HG03460 (cell line): ENCODE measurements around the gene HYAL2.
"Not testable (repeated sequence)": the region's sequence is repeated elsewhere in the genome, so short reads cannot be mapped to it uniquely, and the experiment has no call there.

Experiments
- ATAC-seq: cut with Tn5 transposase; IDR thresholded peaks from one replicate; pipeline ENCODE4 v1.9.1; 2021; ENCODE audit not compliant: unreplicated experiment

Gene HYAL2

GRCh38 chr3:50293079-50293801 is 29.3 kb downstream of the HYAL2 start:
- no peak for ATAC-seq

DNA sequence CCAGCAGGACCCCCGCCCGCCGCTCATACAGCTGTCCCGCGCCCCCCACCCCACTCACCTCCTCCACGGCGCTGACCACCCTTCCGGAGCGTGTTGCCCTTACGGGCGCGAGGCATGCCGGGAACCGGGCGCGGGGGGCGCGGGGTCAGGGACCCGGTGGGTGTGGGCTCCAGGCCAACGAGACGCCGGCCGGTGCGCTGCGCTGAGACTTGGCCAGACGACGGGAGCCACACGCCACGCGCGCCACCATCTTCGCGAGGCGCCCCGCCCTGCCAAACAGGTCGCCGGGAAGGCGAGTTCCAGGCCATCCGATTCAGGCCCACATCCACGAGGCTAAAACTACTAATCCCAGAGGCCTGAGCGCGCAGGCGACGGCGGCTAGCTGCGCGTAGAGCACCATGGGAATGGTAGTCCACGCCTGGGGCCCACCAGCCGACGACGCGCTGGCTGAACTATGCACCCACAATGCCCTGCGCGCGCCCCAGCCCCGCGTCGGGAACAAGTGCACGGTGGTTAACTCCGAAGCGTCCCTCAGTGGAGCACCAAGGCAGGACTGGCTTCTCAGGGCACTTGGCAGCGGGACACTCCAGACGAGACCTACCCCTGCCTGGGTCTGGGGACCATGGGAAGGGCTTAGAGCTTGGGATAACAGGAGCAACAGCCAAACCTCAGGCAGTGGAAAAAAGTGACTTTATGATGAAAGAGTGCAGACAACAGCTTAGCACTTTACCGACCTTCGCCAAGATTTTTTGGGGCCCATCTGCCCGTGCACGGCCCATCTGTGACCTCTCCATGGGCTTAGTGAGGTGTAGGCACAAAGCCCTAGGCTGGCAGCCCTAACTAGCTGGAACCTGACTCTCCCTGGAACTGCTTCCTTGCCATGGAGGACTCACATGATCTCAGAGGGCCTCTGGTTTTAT is 30.1 kb downstream of the HYAL2 start, which contains the start of gene IFRD2:
Gene IFRD2, minus strand, starts transcription at position 271 of the 920 bp plus-strand sequence. Its CDS starts 155 bp downstream, at position 116.
- ATAC-seq = peak; percentile 95

- no peak for ATAC-seq
Observed at GRCh38 chr3:50290161-50290641, 32.3 kb downstream of the HYAL2 start.

DNA sequence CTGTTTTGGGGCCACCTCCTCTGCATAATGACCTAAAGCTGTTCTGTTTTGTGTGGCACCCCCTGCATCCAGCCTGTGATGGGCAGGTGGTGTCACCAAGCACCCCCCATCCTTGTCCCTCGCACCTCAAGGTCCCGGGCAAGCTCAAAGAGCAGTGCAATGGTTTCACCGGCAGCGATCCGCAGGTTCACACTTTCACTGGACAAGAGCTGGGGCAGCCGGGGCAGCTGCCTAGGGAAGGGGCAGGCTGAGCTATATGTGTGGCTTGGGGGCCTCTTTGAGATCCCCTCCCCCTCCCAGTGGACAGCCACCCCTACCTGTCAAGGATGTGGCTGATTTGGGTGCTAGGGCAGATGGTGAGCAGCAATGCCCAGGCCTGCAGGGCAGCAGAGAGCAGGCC is 33.4 kb downstream of the HYAL2 start:
- no peak for ATAC-seq

GRCh38 chr3:50288387-50289007 is 34.0 kb downstream of the HYAL2 start:
- ATAC-seq = no peak

- no peak for ATAC-seq
Observed at GRCh38 chr3:50287262-50287661, 35.3 kb downstream of the HYAL2 start.

- ATAC-seq = no peak
Observed at GRCh38 chr3:50286322-50287227, 36.0 kb downstream of the HYAL2 start.

DNA sequence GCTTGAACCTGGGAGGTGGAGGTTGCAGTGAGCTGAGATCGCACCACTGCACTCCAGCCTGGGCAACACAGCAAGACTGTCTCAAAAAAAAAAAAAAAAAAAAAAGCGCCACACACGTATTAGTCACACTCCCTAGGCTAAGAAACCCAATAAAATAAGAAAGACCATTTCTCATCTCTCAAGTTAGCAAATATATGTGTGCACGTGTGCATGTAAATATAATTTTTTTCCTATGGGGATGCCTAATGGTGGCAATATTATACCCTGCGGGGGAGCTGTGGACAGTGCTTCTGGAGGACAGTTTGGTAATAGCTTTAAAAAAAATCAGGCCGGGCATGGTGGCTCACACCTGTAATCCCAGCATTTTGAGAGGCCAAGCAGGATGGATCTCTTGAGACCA is 38.4 kb downstream of the HYAL2 start:
- not testable (repeated sequence) for ATAC-seq

DNA sequence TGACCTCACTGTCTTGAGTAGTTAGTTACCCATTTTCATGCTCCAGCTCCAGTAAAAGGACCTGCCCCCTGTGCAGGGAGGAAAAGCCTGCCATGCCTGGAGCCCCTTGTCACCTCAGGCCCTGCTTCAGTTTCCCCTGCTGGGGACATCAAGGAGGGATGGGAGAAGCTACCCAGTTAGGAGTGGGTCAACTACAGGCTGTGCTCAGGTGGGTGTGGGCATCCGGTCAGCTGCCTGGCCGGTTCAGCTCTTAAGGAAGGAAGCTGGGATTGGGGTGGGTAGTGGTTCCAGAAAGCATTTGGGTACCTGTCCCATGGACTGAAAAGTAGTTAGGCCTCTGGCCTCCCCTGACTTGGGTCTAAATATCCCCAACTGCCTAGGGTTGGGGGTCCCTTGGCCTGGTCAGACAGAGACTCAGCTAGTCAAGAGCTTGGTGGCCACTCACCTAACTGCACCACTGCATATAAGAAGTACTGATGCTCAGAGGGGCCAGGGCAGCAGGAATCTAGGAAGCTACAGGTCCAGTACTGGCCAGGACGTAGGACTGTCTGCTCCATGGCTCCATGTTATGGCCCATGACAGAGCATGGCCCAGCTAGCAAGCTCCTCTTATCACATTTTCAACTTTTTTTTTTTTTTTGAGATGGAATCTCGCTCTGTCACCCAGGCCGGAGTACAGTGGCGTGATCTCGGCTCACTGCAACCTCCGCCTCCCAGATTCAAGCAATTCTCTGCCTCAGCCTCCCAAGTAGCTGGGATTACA is 43.1 kb downstream of the HYAL2 start:
- no peak for ATAC-seq

DNA sequence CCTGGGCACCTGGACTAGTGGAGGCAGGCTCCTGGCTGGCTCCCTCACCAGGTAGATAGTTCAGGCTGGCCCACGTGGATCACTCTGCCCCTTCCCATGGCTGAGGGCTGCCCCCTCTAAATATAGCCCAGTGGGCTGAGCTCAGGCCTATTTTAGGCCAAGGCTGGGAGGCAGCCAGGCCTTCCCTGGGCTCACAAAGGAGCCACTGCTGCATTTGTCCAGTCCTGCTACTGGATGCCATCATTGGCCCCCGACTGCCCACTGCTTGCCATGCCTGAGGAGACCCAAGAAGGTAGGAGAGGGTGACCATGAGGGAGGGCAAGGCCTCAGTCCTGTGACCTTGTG is 43.7 kb downstream of the HYAL2 start, which contains the start of gene LSMEM2:
Gene LSMEM2, plus strand, starts transcription at position 208 of the 345 bp plus-strand sequence. Its CDS starts 27 bp downstream, at position 235.
- no peak for ATAC-seq

DNA sequence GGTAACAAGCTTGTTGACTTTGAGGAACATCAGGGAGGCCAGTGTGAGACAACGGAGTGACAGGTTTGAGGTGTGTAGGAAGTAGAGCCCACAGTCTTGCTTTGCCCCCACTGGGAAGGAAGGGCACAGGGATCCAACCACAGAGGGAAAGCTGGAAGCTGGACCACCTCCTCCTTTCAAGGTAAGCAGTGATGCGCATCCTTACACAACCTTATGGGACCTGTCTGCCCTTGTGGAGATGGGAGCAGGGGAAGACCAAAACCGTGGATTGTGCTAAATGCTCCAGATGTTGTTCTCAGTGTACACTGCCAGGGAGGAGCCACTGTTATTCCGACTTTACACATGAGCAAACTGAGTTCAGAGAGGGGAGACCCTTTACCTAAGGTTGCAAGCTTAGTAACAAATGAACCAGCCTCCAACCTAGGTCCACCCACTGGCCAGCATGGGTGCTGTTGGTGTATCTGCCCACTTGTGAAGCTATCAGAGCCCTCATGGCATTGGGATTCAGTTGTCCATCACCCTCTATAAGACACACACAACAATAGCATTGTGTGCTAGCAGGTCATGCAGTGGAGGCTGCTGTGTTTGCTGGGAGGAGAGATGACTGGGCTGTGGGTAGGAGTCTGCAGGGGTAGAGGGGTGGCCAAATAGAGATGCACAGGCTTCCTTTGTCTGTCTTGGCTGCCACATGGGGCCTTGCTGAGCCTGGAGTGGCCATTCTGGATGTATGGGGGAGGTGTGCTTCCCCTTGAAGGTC is 44.2 kb downstream of the HYAL2 start:
- no peak for ATAC-seq

DNA sequence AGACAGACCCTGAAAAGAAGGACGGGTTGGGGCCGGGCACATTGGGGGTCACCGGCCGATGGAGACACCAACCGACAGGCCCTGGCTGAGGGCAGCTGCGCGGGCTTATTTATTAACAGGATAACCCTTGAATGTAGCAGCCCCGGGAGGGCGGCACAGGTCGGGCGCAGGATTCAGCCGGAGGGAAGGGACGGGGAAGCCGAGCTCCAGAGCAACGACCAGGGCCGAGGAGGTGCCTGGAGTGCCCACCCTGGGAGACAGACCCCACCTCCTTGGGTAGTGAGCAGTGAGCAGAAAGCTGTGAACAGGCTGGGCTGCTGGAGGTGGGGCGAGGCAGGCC is 45.8 kb downstream of the HYAL2 start:
- no peak for ATAC-seq

DNA sequence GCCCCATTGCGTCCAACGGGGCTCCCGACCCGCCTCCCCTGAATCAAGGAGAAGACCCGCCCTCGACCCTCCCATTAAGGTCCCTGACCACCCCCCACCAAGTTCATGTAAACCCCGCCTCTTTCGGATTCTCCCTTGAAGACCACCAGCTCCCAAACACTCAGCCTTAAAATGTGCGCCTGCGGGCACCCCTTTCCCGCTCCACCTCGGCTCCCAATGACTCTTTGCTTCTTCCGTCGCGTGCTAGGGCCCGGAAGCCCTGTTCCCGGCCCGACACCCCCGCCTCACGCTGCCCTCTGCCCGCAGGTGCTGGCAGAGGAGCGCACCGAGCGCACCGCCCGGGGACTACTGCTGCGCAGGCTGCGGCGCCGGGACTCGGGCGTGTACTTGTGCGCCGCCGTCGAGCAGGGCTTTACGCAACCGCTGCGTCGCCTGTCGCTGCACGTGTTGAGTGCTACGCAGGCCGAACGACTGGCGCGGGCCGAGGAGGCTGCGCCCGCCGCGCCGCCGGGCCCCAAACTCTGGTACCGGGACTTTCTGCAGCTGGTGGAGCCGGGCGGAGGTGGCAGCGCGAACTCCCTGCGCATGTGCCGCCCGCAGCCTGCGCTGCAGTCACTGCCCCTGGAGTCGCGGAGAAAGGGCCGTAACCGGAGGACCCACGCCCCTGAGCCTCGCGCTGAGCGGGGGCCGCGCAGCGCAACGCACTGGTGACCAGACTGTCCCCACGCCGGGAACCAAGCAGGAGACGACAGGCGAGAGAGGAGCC is 46.4 kb downstream of the HYAL2 start:
- no peak for ATAC-seq

DNA sequence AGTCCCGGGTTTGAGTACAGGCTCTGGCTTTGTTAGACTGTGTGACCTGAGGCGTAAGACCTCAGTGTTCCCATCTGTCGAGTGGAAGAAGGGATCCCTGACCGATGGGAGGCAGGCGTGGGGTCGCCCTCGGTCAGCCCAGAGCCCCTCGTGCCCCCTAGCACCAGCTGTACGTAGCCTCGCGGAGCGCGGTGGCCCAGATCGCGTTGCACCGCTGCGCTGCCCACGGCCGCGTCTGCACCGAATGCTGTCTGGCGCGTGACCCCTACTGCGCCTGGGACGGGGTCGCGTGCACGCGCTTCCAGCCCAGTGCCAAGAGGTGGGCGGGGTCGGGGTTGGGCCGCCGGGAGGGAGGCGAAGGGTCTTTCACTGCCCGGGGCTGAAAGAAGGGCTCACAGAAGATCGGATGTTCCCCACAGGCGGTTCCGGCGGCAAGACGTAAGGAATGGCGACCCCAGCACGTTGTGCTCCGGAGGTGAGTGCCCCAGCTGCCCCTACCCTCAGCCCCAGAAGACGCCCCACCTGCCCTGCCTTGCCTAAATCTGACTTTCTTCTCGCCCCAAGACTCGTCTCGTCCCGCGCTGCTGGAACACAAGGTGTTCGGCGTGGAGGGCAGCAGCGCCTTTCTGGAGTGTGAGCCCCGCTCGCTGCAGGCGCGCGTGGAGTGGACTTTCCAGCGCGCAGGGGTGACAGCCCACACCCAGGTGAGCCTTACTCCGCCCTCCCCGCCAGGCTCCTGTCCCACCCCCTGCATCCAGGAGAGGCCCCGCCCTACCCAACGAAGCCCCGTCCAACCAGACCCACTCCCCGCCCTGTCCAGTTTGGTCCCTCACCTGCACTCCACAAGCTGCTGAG is 47.2 kb downstream of the HYAL2 start:
- ATAC-seq = no peak

DNA sequence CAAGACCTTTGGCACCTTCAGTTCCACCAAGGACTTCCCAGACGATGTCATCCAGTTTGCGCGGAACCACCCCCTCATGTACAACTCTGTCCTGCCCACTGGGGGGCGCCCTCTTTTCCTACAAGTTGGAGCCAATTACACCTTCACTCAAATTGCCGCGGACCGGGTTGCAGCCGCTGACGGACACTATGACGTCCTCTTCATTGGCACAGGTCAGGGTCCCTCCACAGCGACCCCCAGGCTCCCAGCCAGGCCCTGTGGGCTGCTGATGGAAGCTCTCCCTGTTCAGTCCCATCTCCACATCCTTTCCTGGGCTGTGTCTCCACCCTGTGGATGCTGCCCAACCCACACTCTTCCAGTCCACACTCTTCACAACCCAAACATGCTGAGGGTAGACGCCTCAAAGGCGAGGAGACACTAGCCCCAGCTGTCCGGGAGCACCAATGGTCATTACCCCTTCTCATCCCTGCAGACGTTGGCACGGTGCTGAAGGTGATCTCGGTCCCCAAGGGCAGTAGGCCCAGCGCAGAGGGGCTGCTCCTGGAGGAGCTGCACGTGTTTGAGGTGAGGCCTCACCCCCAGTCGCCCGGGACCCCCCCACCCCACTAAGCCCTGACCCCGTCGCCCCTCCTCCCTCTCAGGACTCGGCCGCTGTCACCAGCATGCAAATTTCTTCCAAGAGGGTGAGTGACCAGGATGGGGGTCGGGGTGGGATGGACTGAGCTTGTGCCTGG is 48.0 kb downstream of the HYAL2 start:
- ATAC-seq = no peak

- ATAC-seq = no peak
Observed at GRCh38 chr3:50273689-50274065, 48.9 kb downstream of the HYAL2 start.
